K562 (cell line): ENCODE data around the gene IMMP2L. TPM values are rescaled to one million over a fixed set of nuclear protein-coding genes. Genes with fewer than 3 reads are reported as not detected.

Experiments
- ARID2 ChIP-seq: fragments of 450-650 bp; IDR thresholded peaks from 2 replicates; pipeline ENCODE4 v1.6.1; 2017; ENCODE audit warnings: antibody characterized with exemption, mild to moderate bottlenecking
- ARNT ChIP-seq, 2 experiments: fragments of 450-650 bp; IDR thresholded peaks; 2 replicates each; pipeline ENCODE4 v1.6.1; 2016; ENCODE audit warnings: mild to moderate bottlenecking in 1 of 2
- CHCHD3 ChIP-seq: fragments of 250-450 bp; sonication (Bioruptor Pico); IDR thresholded peaks from 2 replicates; pipeline ENCODE4 v2.1.2; 2022; ENCODE audit warnings: mild to moderate bottlenecking
- ETV5 ChIP-seq: sonication (generic); formaldehyde crosslinking; IDR thresholded peaks from 2 replicates; pipeline ENCODE4 v1.4.0; 2020; ENCODE audit warnings: low read depth, mild to moderate bottlenecking, missing genetic modification reagents
- FOSL1 ChIP-seq: fragments of 200-800 bp; sonication (Bioruptor generic); conservative IDR thresholded peaks from 2 replicates; pipeline ENCODE4 v1.6.1; 2016; ENCODE audit warnings: missing genetic modification characterization, missing compliant biosample characterization
- GATAD2B ChIP-seq: fragments of 450-650 bp; IDR thresholded peaks from 2 replicates; pipeline ENCODE4 v1.6.1; 2017; ENCODE audit warnings: mild to moderate bottlenecking, borderline replicate concordance
- L3MBTL2 ChIP-seq: fragments of 450-650 bp; IDR thresholded peaks from 2 replicates; pipeline ENCODE4 v1.6.1; 2016; ENCODE audit warnings: mild to moderate bottlenecking, moderate library complexity
- MEF2A ChIP-seq: IDR thresholded peaks from 2 replicates; pipeline ENCODE4 v1.6.1; 2011; ENCODE audit warnings: low read depth, mild to moderate bottlenecking, low read length, moderate library complexity; ENCODE audit not compliant: control insufficient read depth
- NCOA2 ChIP-seq, 2 experiments: fragments of 450-650 bp; IDR thresholded peaks; 2 replicates each; pipeline ENCODE4 v1.6.1; 2018; ENCODE audit warnings: mild to moderate bottlenecking in 2 of 2, moderate library complexity in 1 of 2; ENCODE audit not compliant: partially characterized antibody in 2 of 2
- NR3C1 ChIP-seq: sonication (generic); formaldehyde crosslinking; IDR thresholded peaks from 2 replicates; pipeline ENCODE4 v1.8.1; 2022; ENCODE audit warnings: missing genetic modification reagents
- PHB2 ChIP-seq: fragments of 450-650 bp; IDR thresholded peaks from 2 replicates; pipeline ENCODE4 v1.6.1; 2017; ENCODE audit warnings: low read depth
- POLR2AphosphoS5 ChIP-seq: IDR thresholded peaks from 2 replicates; pipeline ENCODE4 v1.6.1; 2011; ENCODE audit warnings: mild to moderate bottlenecking, low read depth, low read length, moderate library complexity; ENCODE audit not compliant: control insufficient read depth, insufficient read depth
- RNF2 ChIP-seq: sonication (generic); IDR thresholded peaks from 2 replicates; pipeline ENCODE4 v1.6.1; 2016
- TAF15 ChIP-seq: fragments of 200-400 bp; formaldehyde crosslinking; IDR thresholded peaks from 2 replicates; pipeline ENCODE4 v1.6.1; 2017; ENCODE audit warnings: mild to moderate bottlenecking, low read depth, low read length, moderate library complexity
- TRIM24 ChIP-seq, 2 experiments: fragments of 450-650 bp; IDR thresholded peaks; 2 replicates each; pipeline ENCODE4 v1.6.1; 2016
- XRCC3 ChIP-seq: fragments of 450-650 bp; IDR thresholded peaks from 2 replicates; pipeline ENCODE4 v1.6.1; 2017; ENCODE audit warnings: mild to moderate bottlenecking, moderate library complexity
- ZBTB17 ChIP-seq: fragments of 450-650 bp; formaldehyde crosslinking; IDR thresholded peaks from 2 replicates; pipeline ENCODE4 v1.4.0; 2020; ENCODE audit warnings: mild to moderate bottlenecking
- ZNF212 ChIP-seq: fragments of 450-650 bp; formaldehyde crosslinking; IDR thresholded peaks from 2 replicates; pipeline ENCODE4 v1.4.0; 2020; ENCODE audit warnings: mild to moderate bottlenecking
- ZNF407 ChIP-seq: fragments of 450-650 bp; IDR thresholded peaks from 2 replicates; pipeline ENCODE4 v1.6.1; 2016; ENCODE audit warnings: low read depth
- ZNF76 ChIP-seq: fragments of 250-450 bp; sonication (Bioruptor Pico); IDR thresholded peaks from 2 replicates; pipeline ENCODE4 v1.4.0; 2020; ENCODE audit warnings: mild to moderate bottlenecking, moderate library complexity, borderline replicate concordance
- polyA plus RNA-seq, 8 experiments: library from polyadenylated mRNA; depleted of rRNA in 4 of 8; stranded (reverse) in 5 of 8; unstranded in 3 of 8; fragments of >200 nt; fragmentation: Nextera tagmentation in 2 of 8; fragmentation: Illumina TruSeq in 1 of 8; extraction: Ambion mirVana in 2 of 8; extraction: Trizol in 1 of 8; gene quantifications; 2 replicates each; pipeline versions ENCODE4 v1.2.1 to v1.2.3, GENCODE V29; 2011 to 2014; ENCODE audit warnings: inconsistent platforms in 1 of 8, missing spikeins in 1 of 8
- total RNA-seq, 7 experiments: library from RNA; depleted of rRNA in 6 of 7; stranded (reverse); fragments of >200 nt in 6 of 7; fragmentation: Illumina TruSeq in 2 of 7; extraction: Trizol in 2 of 7; gene quantifications; 2 replicates each; pipeline versions ENCODE4 v1.2.1 to v1.2.3, GENCODE V29; 2011 to 2021; ENCODE audit warnings: low replicate concordance in 1 of 7

Gene IMMP2L
- total and polyA plus RNA-seq, 9 of the 15 experiments (the other 6 are each of a cell fraction or from before 2014, with no cell fraction given), result 29.7 to 116 (median 53.0) TPM

- no peak for TF ChIP-seq ZNF407
- TF ChIP-seq ARID2, result no peak
- TF ChIP-seq POLR2AphosphoS5, result peak; percentile 92
- TF ChIP-seq ZNF212, result no peak
- no peak for TF ChIP-seq MEF2A
- TF ChIP-seq ZBTB17 (CRISPR knock-in tag), result no peak
- no peak for TF ChIP-seq CHCHD3 (CRISPR knock-in tag)
- no peak for TF ChIP-seq TAF15
- TF ChIP-seq XRCC3, result no peak
- peak; percentile 95 for TF ChIP-seq FOSL1 (tag)
- no peak for TF ChIP-seq NCOA2 (IDR thresholded peaks at IDR 0.05; ENCODE audit: partially characterized antibody in 2 of 2)
- TF ChIP-seq ARNT (IDR thresholded peaks at IDR 0.05), result peak in 1 of 2 experiments; percentile 37; a peak in 1 of 4 replicates
- peak; percentile 84 to 86 for TF ChIP-seq TRIM24 (IDR thresholded peaks at IDR 0.05)
- TF ChIP-seq ZNF76 (CRISPR knock-in tag), result no peak
- peak; percentile 53; the same call in 1 of the 2 replicates for TF ChIP-seq ETV5
- 0 out of 2 replicates have a peak, but pooled peaks have one; percentile 36 for TF ChIP-seq RNF2
- no peak for TF ChIP-seq PHB2
- TF ChIP-seq NR3C1, result no peak
- 0 out of 2 replicates have a peak, but pooled peaks have one; percentile 44 for TF ChIP-seq GATAD2B
- no peak for TF ChIP-seq L3MBTL2
Measured at GRCh38 chr7:110994028-110994967, 568.0 kb downstream of the IMMP2L start (continued).
